ENCODE data around the gene RAB3IL1.

RAB3IL1 gene

GRCh38 chr11:61958590-61958989, 41.2 kb upstream of the RAB3IL1 start:
- H3K27me3 Mint-ChIP-seq (ENCODE audit: low read depth, poor library complexity), result peaks cover 49% of the 10 kb centered on the region
- no peak overlapping the region for H3K4me3 Mint-ChIP-seq
- no peak for TF ChIP-seq CTCF (IDR thresholded peaks at IDR 0.05)
- peaks cover 18% of the 10 kb centered on the region for H3K36me3 Mint-ChIP-seq (ENCODE audit: low read depth)
- no peaks in the 10 kb centered on the region for H3K4me1 Mint-ChIP-seq
- H3K27ac Mint-ChIP-seq, result no peak overlapping the region
- no peak for DNase-seq
- H3K9me3 Mint-ChIP-seq, result no peaks in the 10 kb centered on the region

- TF ChIP-seq CTCF (IDR thresholded peaks at IDR 0.05), result no peak
- Mint-ChIP-seq H3K27ac (no peak overlapping the region), H3K27me3 (ENCODE audit: low read depth, poor library complexity) (peaks cover 46% of the 10 kb centered on the region), H3K4me1 (no peaks in the 10 kb centered on the region), H3K4me3 (no peak overlapping the region), H3K36me3 (ENCODE audit: low read depth) (peaks cover 10% of the 10 kb centered on the region), H3K9me3 (no peaks in the 10 kb centered on the region)
- no peak for DNase-seq
Observed at GRCh38 chr11:61957021-61957770, 39.8 kb upstream of the RAB3IL1 start.

- Mint-ChIP-seq H3K9me3 (no peaks in the 10 kb centered on the region), H3K4me3 (peak overlapping the region; percentile 28), H3K27ac (no peak overlapping the region), H3K4me1 (no peaks in the 10 kb centered on the region), H3K36me3 (ENCODE audit: low read depth) (peaks cover 10% of the 10 kb centered on the region), H3K27me3 (ENCODE audit: low read depth, poor library complexity) (peaks cover 48% of the 10 kb centered on the region)
- no peak for TF ChIP-seq CTCF (IDR thresholded peaks at IDR 0.05)
- DNase-seq, result no peak
Observed at GRCh38 chr11:61956191-61957020, 39.0 kb upstream of the RAB3IL1 start.

- Mint-ChIP-seq H3K36me3 (ENCODE audit: low read depth) (peaks cover 10% of the 10 kb centered on the region), H3K4me3 (peak overlapping the region; percentile 70), H3K4me1 (no peaks in the 10 kb centered on the region), H3K27ac (no peak overlapping the region), H3K27me3 (ENCODE audit: low read depth, poor library complexity) (peaks cover 49% of the 10 kb centered on the region), H3K9me3 (no peaks in the 10 kb centered on the region)
- peak; percentile 47 for DNase-seq
- no peak for TF ChIP-seq CTCF (IDR thresholded peaks at IDR 0.05)
Observed at GRCh38 chr11:61955422-61956135, 38.2 kb upstream of the RAB3IL1 start.

- Mint-ChIP-seq H3K4me3 (peak overlapping the region; percentile 70), H3K27me3 (ENCODE audit: low read depth, poor library complexity) (peaks cover 49% of the 10 kb centered on the region), H3K4me1 (no peaks in the 10 kb centered on the region), H3K36me3 (ENCODE audit: low read depth) (peaks cover 10% of the 10 kb centered on the region), H3K27ac (no peak overlapping the region), H3K9me3 (no peaks in the 10 kb centered on the region)
- DNase-seq, result peak; percentile 52
- no peak for TF ChIP-seq CTCF (IDR thresholded peaks at IDR 0.05)
Observed at GRCh38 chr11:61954851-61955421, 37.6 kb upstream of the RAB3IL1 start.
